DOHH2 (cell line): Measurements from ENCODE around the gene MAML1.
A peak's percentile ranks its signal among the peaks of the same experiment; 100 is the strongest.

Experiments used
- H3F3A ChIP-seq: fragments of 200-600 bp; sonication (generic), shearing (Covaris generic); 2 replicates; pipeline ENCODE4 v1.6.0; 2016; ENCODE audit warnings: antibody characterized with exemption, mild to moderate bottlenecking; ENCODE audit not compliant: control insufficient read depth, insufficient read depth
- H3K27ac ChIP-seq: fragments of 200-600 bp; sonication (generic); 2 replicates; pipeline ENCODE4 v1.5.1; 2014; ENCODE audit warnings: low read depth, mild to moderate bottlenecking, low read length, moderate library complexity
- H3K27me3 ChIP-seq: fragments of 200-600 bp; sonication (generic); 2 replicates; pipeline ENCODE4 v1.6.1; 2014; ENCODE audit warnings: mild to moderate bottlenecking, low read length, mixed read lengths; ENCODE audit not compliant: control insufficient read depth
- H3K36me3 ChIP-seq: fragments of 200-600 bp; sonication (generic); 2 replicates; pipeline ENCODE4 v1.6.1; 2014; ENCODE audit warnings: mild to moderate bottlenecking, low read length, moderate library complexity, mixed read lengths; ENCODE audit not compliant: control insufficient read depth
- H3K4me1 ChIP-seq: fragments of 200-600 bp; sonication (generic); 2 replicates; pipeline ENCODE4 v1.6.1; 2014; ENCODE audit warnings: mild to moderate bottlenecking, low read length, mixed read lengths; ENCODE audit not compliant: control insufficient read depth
- H3K4me2 ChIP-seq: fragments of 200-600 bp; sonication (generic); 2 replicates; pipeline ENCODE4 v1.6.0; 2014; ENCODE audit warnings: mild to moderate bottlenecking, low read length, moderate library complexity
- H3K4me3 ChIP-seq: fragments of 200-600 bp; sonication (generic); 2 replicates; pipeline ENCODE4 v1.5.1; 2014; ENCODE audit warnings: mild to moderate bottlenecking, low read length, mixed read lengths
- H3K79me2 ChIP-seq: fragments of 200-600 bp; sonication (generic); 2 replicates; pipeline ENCODE4 v1.6.1; 2014; ENCODE audit warnings: mild to moderate bottlenecking, low read length, mixed read lengths; ENCODE audit not compliant: control insufficient read depth
- H3K9me2 ChIP-seq: fragments of 200-600 bp; sonication (generic); replicated peaks from 2 replicates; pipeline ENCODE4 v1.6.1; 2014; ENCODE audit warnings: mild to moderate bottlenecking, low read length, mixed read lengths; ENCODE audit not compliant: control insufficient read depth
- H3K9me3 ChIP-seq: fragments of 200-600 bp; sonication (generic); 2 replicates; pipeline ENCODE4 v1.6.1; 2014; ENCODE audit warnings: antibody characterized with exemption, low read length, mixed read lengths; ENCODE audit not compliant: control insufficient read depth, insufficient read depth
- H4K20me1 ChIP-seq: fragments of 200-600 bp; sonication (generic); 2 replicates; pipeline ENCODE4 v1.6.0; 2014; ENCODE audit warnings: low read depth, mild to moderate bottlenecking, antibody characterized with exemption, low read length, moderate library complexity; ENCODE audit not compliant: control insufficient read depth, insufficient read depth
- CTCF ChIP-seq: fragments of 200-600 bp; sonication (generic); IDR thresholded peaks from one replicate; pipeline ENCODE4 v1.5.1; 2014; ENCODE audit warnings: antibody characterized with exemption, mild to moderate bottlenecking, low read depth, low read length; ENCODE audit not compliant: poor library complexity, severe bottlenecking
- EZH2phosphoT487 ChIP-seq: fragments of 200-600 bp; sonication (generic); IDR thresholded peaks from 2 replicates; pipeline ENCODE4 v1.6.1; 2017; ENCODE audit warnings: borderline replicate concordance, mild to moderate bottlenecking, antibody characterized with exemption, low read length, moderate library complexity, mixed read lengths

Gene MAML1

GRCh38 chr5:179822444-179822990 is 89.9 kb downstream of the MAML1 start:
- Histone ChIP-seq H3K9me2 (no peaks in the 10 kb centered on the region), H4K20me1 (peaks cover 12% of the 10 kb centered on the region; the same call in 1 of the 2 replicates), H3K9me3 (no peaks in the 10 kb centered on the region), H3F3A (peaks cover 8% of the 10 kb centered on the region; the same call in 1 of the 2 replicates), H3K4me2 (peak overlapping the region; percentile 98), H3K27ac (no peak overlapping the region), H3K4me1 (peaks cover 37% of the 10 kb centered on the region), H3K4me3 (peak overlapping the region; percentile 75; the same call in 1 of the 2 replicates), H3K36me3 (peaks cover 49% of the 10 kb centered on the region), H3K27me3 (no peaks in the 10 kb centered on the region), H3K79me2 (peaks cover 27% of the 10 kb centered on the region)
- TF ChIP-seq CTCF (no peak), EZH2phosphoT487 (no peak)

- peaks cover 12% of the 10 kb centered on the region; the same call in 1 of the 2 replicates for H4K20me1 ChIP-seq
- H3K79me2 ChIP-seq, result peaks cover 27% of the 10 kb centered on the region
- H3K4me1 ChIP-seq, result peaks cover 26% of the 10 kb centered on the region
- H3K4me2 ChIP-seq, result no peak overlapping the region
- no peak overlapping the region for H3K4me3 ChIP-seq
- no peaks in the 10 kb centered on the region for H3K27me3 ChIP-seq
- H3K27ac ChIP-seq, result no peak overlapping the region
- peaks cover 61% of the 10 kb centered on the region for H3K36me3 ChIP-seq
- H3K9me3 ChIP-seq, result no peaks in the 10 kb centered on the region
- no peaks in the 10 kb centered on the region for H3K9me2 ChIP-seq
- H3F3A ChIP-seq, result peaks cover 8% of the 10 kb centered on the region; the same call in 1 of the 2 replicates
- no peak for TF ChIP-seq CTCF
- TF ChIP-seq EZH2phosphoT487, result no peak
These were observed 91.5 kb downstream of the MAML1 start for GRCh38 chr5:179823937-179824744.

- Histone ChIP-seq H4K20me1 (peaks cover 12% of the 10 kb centered on the region; the same call in 1 of the 2 replicates), H3K27ac (no peak overlapping the region), H3K4me1 (peaks cover 20% of the 10 kb centered on the region), H3K9me3 (no peaks in the 10 kb centered on the region), H3F3A (peaks cover 5% of the 10 kb centered on the region; the same call in 1 of the 2 replicates), H3K4me3 (no peak overlapping the region), H3K36me3 (peaks cover 66% of the 10 kb centered on the region), H3K27me3 (no peaks in the 10 kb centered on the region), H3K4me2 (no peak overlapping the region), H3K9me2 (no peaks in the 10 kb centered on the region), H3K79me2 (peaks cover 27% of the 10 kb centered on the region)
- TF ChIP-seq EZH2phosphoT487, result no peak
- TF ChIP-seq CTCF, result no peak
These were observed 92.1 kb downstream of the MAML1 start for GRCh38 chr5:179824745-179825112.
